ENCODE data around the gene INSYN2A. TPM values are rescaled to one million over a fixed set of nuclear protein-coding genes. Genes with fewer than 3 reads are reported as not detected.

The INSYN2A gene
- total and polyA plus RNA-seq, 2 of the 13 experiments (the other 11 are each of a cell fraction or from before 2014, with no cell fraction given) = not detected

GRCh38 chr10:127196282-127197153, at the start of gene INSYN2A (continued):
- TF ChIP-seq, protein P1, sequence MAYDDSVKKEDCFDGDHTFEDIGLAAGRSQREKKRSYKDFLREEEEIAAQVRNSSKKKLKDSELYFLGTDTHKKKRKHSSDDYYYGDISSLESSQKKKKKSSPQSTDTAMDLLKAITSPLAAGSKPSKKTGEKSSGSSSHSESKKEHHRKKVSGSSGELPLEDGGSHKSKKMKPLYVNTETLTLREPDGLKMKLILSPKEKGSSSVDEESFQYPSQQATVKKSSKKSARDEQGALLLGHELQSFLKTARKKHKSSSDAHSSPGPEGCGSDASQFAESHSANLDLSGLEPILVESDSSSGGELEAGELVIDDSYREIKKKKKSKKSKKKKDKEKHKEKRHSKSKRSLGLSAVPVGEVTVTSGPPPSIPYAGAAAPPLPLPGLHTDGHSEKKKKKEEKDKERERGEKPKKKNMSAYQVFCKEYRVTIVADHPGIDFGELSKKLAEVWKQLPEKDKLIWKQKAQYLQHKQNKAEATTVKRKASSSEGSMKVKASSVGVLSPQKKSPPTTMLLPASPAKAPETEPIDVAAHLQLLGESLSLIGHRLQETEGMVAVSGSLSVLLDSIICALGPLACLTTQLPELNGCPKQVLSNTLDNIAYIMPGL (CRISPR knock-in tag; IDR thresholded peaks at IDR 0.05; ENCODE audit: borderline replicate concordance in 1 of 2, low read depth in 1 of 2) = no peak
- TF ChIP-seq HNF1A (IDR thresholded peaks at IDR 0.05; ENCODE audit: low read depth) (no peak), HNF1A (CRISPR knock-in tag; IDR thresholded peaks at IDR 0.05; ENCODE audit: borderline replicate concordance) (no peak), ZBTB46 (CRISPR knock-in tag; IDR thresholded peaks at IDR 0.05; ENCODE audit: borderline replicate concordance) (no peak)
- TF ChIP-seq, protein P2, sequence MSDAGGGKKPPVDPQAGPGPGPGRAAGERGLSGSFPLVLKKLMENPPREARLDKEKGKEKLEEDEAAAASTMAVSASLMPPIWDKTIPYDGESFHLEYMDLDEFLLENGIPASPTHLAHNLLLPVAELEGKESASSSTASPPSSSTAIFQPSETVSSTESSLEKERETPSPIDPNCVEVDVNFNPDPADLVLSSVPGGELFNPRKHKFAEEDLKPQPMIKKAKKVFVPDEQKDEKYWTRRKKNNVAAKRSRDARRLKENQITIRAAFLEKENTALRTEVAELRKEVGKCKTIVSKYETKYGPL (CRISPR knock-in tag; IDR thresholded peaks at IDR 0.05) = no peak

All from HepG2 (cell line).